ENCODE data around the gene SLC35G1.

The SLC35G1 gene

GRCh38 chr10:93879273-93879672 lies 14.5 kb upstream of the SLC35G1 start:
- DNase-seq: no peak

GRCh38 chr10:93894516-93895378 lies 969 bp downstream of the SLC35G1 start:
- no peak for DNase-seq

- no peak for DNase-seq
Observed at GRCh38 chr10:93897070-93897780, 3.4 kb downstream of the SLC35G1 start.

GRCh38 chr10:93899109-93899508 lies 5.3 kb downstream of the SLC35G1 start:
- DNase-seq: no peak

- DNase-seq: no peak
Observed at GRCh38 chr10:93903051-93903450, 9.3 kb downstream of the SLC35G1 start.

- no peak for DNase-seq
Observed at GRCh38 chr10:93904901-93905300, 11.1 kb downstream of the SLC35G1 start.

GRCh38 chr10:93907059-93907458 lies 13.3 kb downstream of the SLC35G1 start:
- DNase-seq: no peak

GRCh38 chr10:93911866-93912265 lies 18.1 kb downstream of the SLC35G1 start:
- DNase-seq: no peak

GRCh38 chr10:93912444-93912843 lies 18.7 kb downstream of the SLC35G1 start:
- DNase-seq: no peak

- no peak for DNase-seq
Observed at GRCh38 chr10:93913706-93914105, 19.9 kb downstream of the SLC35G1 start.

- no peak for DNase-seq
Observed at GRCh38 chr10:93915598-93915997, 21.8 kb downstream of the SLC35G1 start.

GRCh38 chr10:93916257-93917063 lies 22.7 kb downstream of the SLC35G1 start:
- DNase-seq: no peak

GRCh38 chr10:93917064-93917391 lies 23.2 kb downstream of the SLC35G1 start:
- DNase-seq: no peak

GRCh38 chr10:93917821-93918220 lies 24.0 kb downstream of the SLC35G1 start:
- DNase-seq: no peak

- no peak for DNase-seq
Observed at GRCh38 chr10:93921338-93921737, 27.6 kb downstream of the SLC35G1 start.

- DNase-seq: no peak
Observed at GRCh38 chr10:93926613-93927012, 32.8 kb downstream of the SLC35G1 start.

- no peak for DNase-seq
Observed at GRCh38 chr10:93938140-93938539, 44.4 kb downstream of the SLC35G1 start.

GRCh38 chr10:93940881-93941280 lies 47.1 kb downstream of the SLC35G1 start:
- DNase-seq: no peak

- no peak for DNase-seq
Observed at GRCh38 chr10:93941606-93942005, 47.8 kb downstream of the SLC35G1 start.

GRCh38 chr10:93945819-93946218 lies 52.0 kb downstream of the SLC35G1 start:
- DNase-seq: no peak

- no peak for DNase-seq
Observed at GRCh38 chr10:93947055-93947454, 53.3 kb downstream of the SLC35G1 start.

GRCh38 chr10:93947524-93947923 lies 53.7 kb downstream of the SLC35G1 start:
- DNase-seq: no peak

- DNase-seq: no peak
Observed at GRCh38 chr10:93951905-93952304, 58.1 kb downstream of the SLC35G1 start.

Data from stimulated activated naive CD4-positive, alpha-beta T cell treated with Interleukin-2 at 50 U/mL for 16 hours (primary cell).